Brain microvascular endothelial cell (primary cell): ENCODE results near the gene SYT11.

Source experiments
- DNase-seq: peaks from one replicate; pipeline ENCODE4 v3.0.0-alpha.2; 2020
- H3K27ac ChIP-seq: fragments of 250-450 bp; sonication (Bioruptor Pico); 2 replicates; pipeline ENCODE4 v1.5.1; 2020; ENCODE audit warnings: mild to moderate bottlenecking, moderate library complexity
- H3K27me3 ChIP-seq: fragments of 250-450 bp; sonication (Bioruptor Pico); replicated peaks from 2 replicates; pipeline ENCODE4 v1.5.1; 2020; ENCODE audit warnings: mild to moderate bottlenecking
- H3K36me3 ChIP-seq: fragments of 250-450 bp; sonication (Bioruptor Pico); replicated peaks from 2 replicates; pipeline ENCODE4 v1.5.1; 2020; ENCODE audit warnings: mild to moderate bottlenecking
- H3K4me3 ChIP-seq: 2 replicates; pipeline ENCODE4 v1.5.1; 2011; ENCODE audit warnings: low read depth, mild to moderate bottlenecking, control low read depth, low read length, moderate library complexity
- CTCF ChIP-seq: IDR thresholded peaks from 2 replicates; pipeline ENCODE4 v1.5.1; 2011; ENCODE audit warnings: low read depth, mild to moderate bottlenecking, moderate library complexity, low read length, control low read depth, inconsistent platforms; ENCODE audit errors: missing control alignments
- in situ Hi-C: cut with HindIII; loops from 2 replicates; pipeline ENCODE4 v1.10.0; 2017; ENCODE audit warnings: low sequenced_read_pairs, low pct_ligation_motif_present

Gene SYT11

GRCh38 chr1:155844860-155845421 lies 14.4 kb upstream of the SYT11 start:
- no peak overlapping the region for H3K4me3 ChIP-seq
- in situ Hi-C loops = no loop called here
- no peaks in the 10 kb centered on the region for H3K27me3 ChIP-seq
- H3K36me3 ChIP-seq = peaks cover 24% of the 10 kb centered on the region
- no peak for TF ChIP-seq CTCF
- DNase-seq = no peak
- H3K27ac ChIP-seq = no peak overlapping the region

- Histone ChIP-seq H3K27ac (no peak overlapping the region), H3K36me3 (peaks cover 45% of the 10 kb centered on the region), H3K4me3 (no peak overlapping the region), H3K27me3 (no peaks in the 10 kb centered on the region)
- TF ChIP-seq CTCF = no peak
- DNase-seq = no peak
- in situ Hi-C loops = no loop called here
These were observed 11.4 kb upstream of the SYT11 start for GRCh38 chr1:155847823-155848529.

- peaks cover 45% of the 10 kb centered on the region for H3K36me3 ChIP-seq
- no peaks in the 10 kb centered on the region for H3K27me3 ChIP-seq
- no peak for DNase-seq
- H3K27ac ChIP-seq = no peak overlapping the region
- in situ Hi-C loops = no loop called here
- no peak overlapping the region for H3K4me3 ChIP-seq
- TF ChIP-seq CTCF = no peak
These were observed 9.0 kb upstream of the SYT11 start for GRCh38 chr1:155850345-155850744.

- Histone ChIP-seq H3K27ac (peak overlapping the region; percentile 60), H3K4me3 (peak overlapping the region; percentile 96), H3K36me3 (peaks cover 27% of the 10 kb centered on the region), H3K27me3 (no peaks in the 10 kb centered on the region)
- TF ChIP-seq CTCF = no peak
- DNase-seq = no peak
- in situ Hi-C loops = no loop called here
These were observed 3.0 kb upstream of the SYT11 start for GRCh38 chr1:155856257-155856974.

- peak; percentile 88 for DNase-seq
- Histone ChIP-seq H3K27ac (peak within 1 kb of the TSS; percentile 60), H3K27me3 (no peaks in the 10 kb centered on the region), H3K36me3 (peaks cover 20% of the 10 kb centered on the region), H3K4me3 (peak within 1 kb of the TSS; percentile 96)
- TF ChIP-seq CTCF = no peak
- in situ Hi-C loops = no loop called here
These were observed 2.1 kb upstream of the SYT11 start, which contains the start of gene GON4L for GRCh38 chr1:155856975-155857930. TSS of gene GON4L (minus strand) at chr1:155857214. CDS start at chr1:155853780, 3,434 bp downstream.
